NCI-H1417 (cell line): ENCODE data around the gene CFAP251.
"Not testable (repeated sequence)": the region's sequence is repeated elsewhere in the genome, so short reads cannot be mapped to it uniquely, and the experiment has no call there.

Experiments
- DNase-seq, 3 experiments: peaks; one replicate each; lab custom pipeline; 2025; lab: John Stamatoyannopoulos, UW

The CFAP251 gene

DNA sequence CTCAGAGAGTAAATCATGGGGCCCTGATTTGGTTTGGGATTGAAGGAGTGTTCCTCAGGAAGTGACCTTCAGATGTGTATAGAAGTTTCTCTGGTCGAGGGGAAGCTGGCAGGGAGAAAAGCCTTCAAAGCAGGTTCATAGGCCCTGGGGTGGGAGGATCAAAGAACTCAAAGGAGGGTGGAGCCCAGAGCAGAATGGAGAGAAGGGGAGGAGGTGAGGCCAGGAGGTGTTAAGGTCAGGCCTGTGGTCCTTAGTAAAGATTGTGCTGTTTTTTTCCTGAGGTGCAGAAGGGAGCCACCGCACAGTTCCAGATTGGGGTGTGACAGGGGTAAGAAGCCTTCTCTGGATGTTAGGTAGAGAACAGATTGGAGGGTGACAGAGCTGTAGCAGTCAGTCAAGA lies 9.7 kb upstream of the CFAP251 start:
- no peak for DNase-seq

DNA sequence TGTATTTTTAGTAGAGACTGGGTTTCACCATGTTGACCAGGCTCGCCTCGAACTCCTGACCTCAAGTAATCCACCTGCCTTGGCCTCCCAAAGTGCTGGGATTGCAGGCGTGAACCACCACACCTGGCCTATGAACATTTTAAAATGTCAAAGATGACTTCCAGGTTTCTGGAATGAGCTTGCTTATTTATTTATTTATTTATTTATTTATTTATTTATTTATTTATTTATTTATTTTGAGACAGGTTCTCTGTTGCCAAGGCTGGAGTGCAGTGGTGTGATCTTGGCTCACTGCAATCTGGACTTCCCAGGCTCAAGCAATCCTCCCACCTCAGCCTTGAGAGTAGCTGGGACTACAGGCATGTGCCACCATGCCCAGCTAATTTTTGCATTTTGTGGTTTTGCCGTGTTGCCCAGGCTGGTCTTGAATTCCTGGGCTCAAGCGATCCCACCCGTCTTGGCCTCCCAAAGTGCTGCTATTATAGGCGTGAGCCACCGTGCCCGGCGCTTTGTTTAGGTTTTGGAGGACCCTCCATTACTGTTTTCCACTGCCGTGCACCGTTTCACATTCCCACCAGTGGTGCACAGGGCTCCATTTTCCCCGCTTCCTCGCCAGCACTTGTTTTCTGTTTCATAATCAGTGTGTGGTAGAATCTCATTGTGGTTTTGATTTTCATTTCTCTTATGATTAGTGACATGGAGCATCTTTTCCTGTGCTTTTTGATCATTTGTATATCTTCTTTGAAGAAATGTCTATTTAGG lies 6.4 kb upstream of the CFAP251 start:
- DNase-seq: no peak

DNA sequence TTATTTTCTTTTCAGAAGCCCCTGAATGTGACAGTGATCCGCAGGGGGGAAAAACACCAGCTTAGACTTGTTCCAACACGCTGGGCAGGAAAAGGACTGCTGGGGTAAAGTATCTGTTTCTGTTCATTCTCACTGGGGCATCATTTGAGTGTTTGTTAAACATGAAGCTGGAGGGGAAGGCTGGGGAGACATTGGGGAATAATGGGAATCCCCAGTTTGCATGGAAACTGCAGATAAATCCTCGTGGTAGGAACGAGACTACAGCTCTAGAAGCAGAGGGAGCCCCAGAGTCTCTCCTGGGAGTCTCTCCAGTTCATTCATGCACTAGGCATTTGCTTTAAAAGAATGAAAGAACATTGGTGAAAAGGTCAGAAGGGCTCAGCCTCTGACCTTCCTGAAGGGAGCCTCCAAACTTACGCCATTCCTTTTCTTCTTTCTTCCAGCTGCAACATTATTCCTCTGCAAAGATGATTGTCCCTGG lies 2.5 kb upstream of the CFAP251 start:
- peak in 2 of 3 experiments; percentile 39 to 76 for DNase-seq

DNA sequence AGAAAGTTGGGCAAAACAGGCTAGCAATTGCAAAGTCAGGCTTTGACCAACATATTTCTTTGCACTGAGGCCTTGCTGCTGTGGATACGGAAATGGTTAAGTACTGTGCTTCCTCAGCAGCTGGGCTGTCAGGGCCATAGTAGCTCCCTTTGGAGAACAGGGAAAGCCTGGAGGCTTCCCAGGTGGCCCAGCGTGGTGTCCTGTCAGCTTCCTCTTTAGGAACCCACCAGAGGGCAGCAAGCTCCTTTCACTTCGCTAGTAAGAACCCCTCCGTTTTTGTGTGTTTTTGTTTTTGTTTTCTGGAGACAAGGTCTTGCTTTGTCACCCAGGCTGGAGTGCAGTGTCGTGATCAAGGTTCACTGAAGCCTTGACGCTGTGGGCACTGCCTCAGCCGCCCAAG lies 1.7 kb upstream of the CFAP251 start:
- DNase-seq: no peak

DNA sequence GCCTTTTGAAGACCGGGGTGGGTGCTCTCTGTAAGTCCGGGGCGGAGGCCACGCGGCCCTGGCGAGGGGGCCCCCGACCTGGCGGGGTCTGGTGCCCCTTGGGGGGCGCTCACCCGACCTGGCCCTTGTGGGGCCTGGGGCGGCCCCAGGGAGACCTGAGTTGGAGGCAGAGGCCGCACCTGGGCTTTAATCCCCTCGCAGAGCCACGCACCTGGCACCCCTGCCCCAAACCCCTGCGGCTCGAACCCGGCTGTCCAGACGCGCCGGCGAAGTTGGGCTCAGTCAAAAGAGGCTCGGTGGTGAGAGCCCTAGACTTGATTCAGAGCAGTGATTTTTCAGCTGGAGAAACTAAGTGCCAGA lies 267 bp downstream of the CFAP251 start:
- peak in 1 of 3 experiments; percentile 86 for DNase-seq

DNA sequence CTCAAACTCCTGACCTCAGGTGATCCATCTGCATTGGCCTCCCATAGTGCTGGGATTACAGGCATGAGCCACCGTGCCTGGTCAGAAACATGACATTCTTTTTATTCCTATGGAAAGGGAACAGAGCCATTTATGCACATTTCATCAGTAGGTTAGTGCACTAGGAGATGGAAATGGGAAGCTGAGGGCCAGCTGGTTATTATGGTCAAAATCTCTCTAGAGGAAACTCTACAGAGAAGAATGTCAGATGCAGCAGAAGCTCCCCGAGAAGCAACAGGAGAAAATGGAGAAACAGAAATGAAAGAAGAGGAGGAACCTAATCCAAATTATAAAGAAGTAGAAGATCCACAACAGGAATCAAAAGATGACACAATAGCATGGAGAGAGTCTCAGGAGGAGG lies 2.7 kb downstream of the CFAP251 start:
- DNase-seq: no peak

DNA sequence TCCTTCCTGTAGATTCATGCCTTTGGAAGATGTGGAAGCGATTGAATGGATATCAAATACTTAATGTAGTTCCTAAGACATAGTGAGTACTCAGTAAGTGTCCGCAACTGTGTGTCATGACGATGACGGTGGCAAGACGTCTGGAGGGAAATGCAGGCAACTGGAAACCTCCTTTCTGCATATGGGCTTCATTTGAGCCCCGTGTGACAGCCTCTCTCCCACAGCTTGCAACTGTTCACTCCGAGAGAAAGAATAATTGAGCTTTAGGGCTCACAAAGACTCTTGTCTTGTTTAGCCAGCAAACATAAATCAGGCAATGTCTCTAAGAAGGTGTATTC lies 6.9 kb downstream of the CFAP251 start:
- no peak for DNase-seq

DNA sequence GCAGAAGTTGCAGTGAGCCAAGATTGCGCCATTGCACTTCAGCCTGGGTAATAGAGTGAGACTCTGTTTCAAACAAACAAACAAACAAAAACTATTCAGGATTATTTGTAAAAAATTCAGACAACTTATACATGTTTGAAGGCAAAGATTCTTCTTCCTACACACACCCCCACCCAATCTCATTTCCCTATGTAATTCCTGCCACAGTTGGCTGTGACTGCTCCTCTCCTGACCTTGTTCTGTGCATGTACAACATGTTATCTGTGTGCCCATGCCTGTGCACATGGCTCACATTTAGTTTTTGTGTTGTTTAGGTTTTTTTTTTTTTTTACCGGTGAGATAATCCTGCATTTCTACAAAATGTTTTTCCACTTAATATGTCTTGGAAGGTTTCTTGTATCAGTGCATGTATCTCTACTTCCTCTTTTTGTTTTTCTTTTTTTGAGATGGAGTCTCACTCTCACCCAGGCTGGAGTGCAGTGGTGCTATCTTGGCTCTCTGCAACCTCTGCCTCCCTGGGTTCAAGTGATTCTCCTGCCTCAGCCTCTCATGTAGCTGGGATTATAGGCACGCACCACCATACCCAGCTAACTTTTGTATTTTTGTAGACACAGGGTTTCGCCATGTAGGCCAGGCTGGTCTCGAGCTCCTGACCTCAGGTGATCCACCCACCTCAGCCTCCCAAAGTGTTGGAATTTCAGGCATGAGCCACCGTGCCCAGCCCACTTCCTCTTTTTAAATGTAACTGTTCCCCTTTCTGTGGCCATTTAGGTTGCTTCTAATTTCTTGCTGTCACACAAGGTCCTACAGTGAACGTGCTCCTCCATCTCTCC lies 8.7 kb downstream of the CFAP251 start:
- DNase-seq: no peak

DNA sequence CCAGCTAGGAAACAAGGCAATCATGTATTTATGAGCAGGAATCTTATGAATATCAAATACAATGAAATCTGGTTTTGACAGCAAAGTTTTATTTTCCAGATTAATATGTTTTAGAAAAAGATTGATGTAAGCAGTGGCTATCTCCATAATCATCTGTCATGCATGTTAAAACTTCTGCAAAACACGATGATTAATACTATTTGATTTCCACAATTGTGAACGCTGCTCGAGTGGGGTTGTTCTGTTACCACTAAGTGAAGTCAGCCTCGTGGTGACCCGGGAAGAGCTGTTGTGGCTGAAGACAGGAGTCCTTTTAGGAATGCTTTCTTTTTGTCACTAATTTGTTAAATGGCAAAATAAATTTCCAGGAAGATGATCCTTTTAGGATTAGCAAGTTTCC lies 9.4 kb downstream of the CFAP251 start:
- no peak for DNase-seq

DNA sequence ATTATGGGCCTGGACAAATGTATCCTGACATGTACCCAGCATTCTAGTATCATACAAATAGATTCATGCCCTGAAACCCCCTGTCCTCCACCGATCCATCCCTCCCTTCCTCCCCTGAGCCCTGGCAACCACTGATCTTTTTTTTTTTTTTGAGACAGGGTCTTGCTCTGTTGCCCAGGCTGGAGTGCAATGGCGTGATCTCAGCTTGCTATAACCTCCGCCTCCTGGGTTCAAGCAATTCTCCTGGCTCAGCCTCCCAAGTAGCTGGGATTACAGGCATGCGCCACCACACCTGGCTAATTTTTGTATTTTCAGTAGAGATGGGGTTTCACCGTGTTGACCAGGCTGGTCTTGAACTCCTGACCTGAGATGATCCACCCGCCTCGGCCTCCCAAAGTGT lies 11.2 kb downstream of the CFAP251 start:
- not testable (repeated sequence) for DNase-seq

DNA sequence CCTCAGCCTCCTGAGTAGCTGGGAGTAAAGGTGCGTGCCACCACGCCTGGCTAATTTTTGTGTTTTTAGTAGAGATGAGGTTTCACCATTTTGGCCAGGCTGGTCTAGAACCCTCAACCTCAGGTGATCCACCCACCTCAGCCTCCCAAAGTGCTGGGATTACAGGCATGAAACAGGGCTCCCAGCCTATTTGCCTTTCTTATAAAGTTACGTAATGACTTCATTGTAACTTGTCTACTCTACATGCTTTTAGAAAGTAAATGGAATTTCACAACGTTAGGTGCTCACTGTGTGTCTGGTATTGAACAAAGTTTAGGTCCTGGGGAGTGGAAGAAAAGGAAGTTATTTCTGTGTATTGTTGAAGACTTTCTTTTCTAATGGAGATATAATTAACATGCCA lies 12.5 kb downstream of the CFAP251 start:
- no peak for DNase-seq

DNA sequence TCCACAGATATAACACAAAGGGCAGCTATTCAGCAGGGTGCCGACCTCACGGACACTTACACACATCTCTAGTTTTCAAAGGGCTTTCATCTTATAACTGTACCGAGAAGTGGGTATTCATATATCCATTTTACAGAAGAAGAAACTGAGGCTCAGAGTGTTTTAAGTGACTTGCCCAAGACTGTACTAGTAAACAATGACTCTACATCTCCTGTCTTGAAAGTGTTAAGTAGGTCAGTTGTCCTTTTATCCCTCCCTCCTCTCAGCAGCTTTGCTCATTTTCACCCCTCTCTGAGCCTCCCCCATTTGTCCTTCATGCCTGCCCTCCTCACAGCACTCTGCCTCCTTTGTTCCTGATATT lies 13.8 kb downstream of the CFAP251 start:
- DNase-seq: no peak

DNA sequence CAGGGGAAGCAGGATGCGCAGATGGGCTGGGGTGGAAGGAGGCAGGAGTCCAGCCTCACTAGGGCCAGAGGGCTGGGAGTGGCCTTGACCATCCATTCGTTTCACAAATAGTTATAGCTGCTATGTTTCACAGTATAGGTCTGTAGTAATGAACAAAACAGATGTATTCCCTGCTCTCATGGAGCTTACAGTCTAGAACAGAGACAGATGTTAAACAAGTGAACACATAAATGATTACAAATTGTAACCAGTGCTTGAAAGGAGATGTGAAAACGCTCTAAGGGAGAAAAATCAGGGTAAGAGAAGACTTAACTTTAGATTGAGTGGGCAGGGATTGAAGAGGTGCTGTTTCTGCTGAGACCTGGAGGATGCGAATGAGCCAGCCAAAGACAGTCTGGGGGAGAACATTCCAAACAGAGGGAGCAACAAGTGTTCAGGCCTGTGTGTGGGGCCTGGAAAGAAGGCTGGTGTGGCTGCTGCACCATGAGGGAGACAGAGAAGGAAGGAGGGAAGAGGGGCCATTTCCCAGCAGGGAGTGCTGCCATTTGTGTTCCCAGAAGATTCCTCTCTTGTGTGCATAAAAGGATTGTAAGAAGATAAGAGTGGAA lies 14.6 kb downstream of the CFAP251 start:
- DNase-seq: no peak

DNA sequence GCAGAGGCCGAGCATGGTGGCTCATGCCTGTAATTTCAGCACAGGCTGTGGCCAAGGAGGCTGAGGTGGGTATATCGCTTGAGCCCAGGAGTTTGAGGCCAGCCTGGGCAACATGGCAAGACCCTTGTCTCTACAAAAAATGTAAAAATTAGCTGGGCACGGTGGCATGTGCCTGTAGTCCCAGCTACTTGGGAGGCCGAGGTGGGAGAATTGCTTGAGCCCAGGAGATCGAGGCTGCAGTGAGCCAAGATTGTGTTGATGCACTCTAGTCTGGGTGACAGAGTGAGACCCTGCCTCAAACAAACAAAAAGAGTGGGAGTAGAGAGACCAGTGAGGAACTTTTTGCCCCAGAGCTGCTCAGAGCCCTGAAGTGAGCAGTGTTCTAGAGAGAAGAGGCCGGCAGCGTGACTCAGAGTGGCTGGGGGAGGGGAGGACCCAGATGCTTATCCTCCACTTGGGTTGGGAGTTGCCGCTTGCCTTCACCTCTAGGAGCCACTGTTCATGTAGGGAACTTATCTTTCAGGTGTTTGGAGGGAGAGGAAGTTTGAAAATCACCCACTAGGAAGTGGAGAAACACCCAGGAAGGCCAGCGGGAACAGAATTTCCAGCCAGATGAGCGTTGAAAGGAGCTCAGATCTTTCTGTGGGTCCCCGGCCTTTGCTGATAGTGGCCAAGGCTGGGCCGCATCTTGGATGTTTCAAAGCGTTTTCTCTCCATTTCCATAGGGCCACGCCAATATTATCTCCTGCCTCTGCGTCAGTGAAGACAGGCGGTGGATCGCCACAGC lies 15.3 kb downstream of the CFAP251 start:
- DNase-seq: no peak

DNA sequence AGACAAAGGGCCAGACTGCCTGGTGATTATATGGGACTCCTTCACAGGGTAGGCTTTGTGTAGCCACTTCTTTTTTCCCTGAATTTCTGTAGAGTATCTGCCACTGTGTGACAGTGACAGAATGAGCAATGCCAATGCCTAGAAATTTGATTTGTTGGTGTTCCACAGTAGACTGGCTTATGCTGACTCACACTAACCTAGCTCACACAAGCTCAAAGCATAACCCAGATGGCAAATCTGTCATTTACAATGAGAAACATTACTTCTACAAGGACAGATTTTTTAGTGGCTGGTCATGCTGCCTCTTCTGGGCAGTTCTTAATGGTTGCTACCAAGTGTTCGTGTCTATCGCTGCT lies 15.9 kb downstream of the CFAP251 start:
- DNase-seq: no peak

DNA sequence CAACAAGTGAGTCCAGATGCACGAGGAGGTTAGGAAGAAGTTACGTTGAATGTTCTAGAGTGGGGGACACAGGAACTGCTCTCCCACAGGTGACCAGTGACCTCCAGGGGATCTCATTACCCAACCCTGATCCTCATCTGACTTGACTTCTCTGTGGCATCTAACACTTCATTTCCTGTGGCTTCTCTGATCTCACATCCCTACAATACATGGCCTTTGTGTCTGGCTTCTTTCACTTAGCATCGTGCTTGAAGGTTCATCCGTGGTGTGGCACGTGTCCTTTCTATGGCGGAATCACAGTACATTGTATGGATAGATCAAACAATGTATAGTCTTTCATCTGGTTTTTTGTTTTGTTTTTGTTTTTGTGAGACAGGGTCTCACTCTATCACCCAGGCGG lies 19.3 kb downstream of the CFAP251 start:
- DNase-seq: no peak

DNA sequence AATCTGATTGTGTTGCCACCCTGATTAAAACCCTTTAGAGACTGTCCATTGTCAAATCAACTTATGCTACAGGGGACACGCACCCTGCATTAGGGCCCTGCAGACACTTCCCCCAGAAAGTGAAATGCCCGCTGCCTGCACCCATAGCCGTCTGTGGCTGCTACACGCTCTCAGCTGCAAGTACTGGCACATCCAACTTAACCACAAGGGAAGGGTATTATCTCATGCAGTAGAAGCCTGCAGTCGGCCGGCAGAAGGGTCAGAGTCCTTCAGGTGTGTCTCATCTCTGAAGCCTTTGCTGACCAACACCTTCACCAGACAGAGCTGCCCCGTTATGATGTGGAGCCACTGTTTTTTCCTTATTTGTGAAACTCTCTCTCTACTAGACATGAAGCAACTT lies 20.8 kb downstream of the CFAP251 start:
- no peak for DNase-seq

DNA sequence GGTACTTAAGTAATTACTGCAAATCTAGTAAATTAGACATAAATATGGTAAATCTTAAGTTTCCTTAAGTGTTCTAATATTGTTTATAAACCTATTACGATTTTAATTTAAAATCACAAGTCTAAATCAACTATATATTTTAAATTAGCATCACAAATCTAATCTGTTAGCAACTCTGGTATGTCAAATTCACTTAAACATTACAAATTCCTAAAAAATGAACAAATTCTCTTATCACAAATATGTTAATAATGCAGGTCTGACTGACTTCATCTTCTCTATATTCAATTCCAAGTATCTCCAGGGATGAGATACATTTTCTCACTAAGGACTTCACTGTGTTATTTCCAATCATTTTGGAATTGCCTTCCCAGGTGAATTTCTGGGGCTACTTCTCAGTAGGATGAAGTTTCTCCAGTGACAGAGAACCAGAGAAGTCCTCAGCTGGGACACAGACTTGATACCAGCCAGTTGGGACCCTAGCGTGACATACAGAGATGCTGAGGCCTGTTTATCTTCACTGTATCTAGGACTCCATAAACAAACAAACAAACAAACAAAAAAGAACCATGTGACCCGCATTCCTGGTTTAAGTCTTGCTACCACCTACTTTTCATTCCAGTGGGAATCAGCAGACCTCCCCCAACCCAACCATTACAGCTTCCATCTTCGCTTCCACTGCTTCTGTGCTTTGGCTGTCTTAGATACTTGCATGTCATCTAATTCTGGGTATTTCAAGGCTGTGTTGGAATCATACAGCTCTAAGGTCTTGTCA lies 21.8 kb downstream of the CFAP251 start:
- DNase-seq: no peak

DNA sequence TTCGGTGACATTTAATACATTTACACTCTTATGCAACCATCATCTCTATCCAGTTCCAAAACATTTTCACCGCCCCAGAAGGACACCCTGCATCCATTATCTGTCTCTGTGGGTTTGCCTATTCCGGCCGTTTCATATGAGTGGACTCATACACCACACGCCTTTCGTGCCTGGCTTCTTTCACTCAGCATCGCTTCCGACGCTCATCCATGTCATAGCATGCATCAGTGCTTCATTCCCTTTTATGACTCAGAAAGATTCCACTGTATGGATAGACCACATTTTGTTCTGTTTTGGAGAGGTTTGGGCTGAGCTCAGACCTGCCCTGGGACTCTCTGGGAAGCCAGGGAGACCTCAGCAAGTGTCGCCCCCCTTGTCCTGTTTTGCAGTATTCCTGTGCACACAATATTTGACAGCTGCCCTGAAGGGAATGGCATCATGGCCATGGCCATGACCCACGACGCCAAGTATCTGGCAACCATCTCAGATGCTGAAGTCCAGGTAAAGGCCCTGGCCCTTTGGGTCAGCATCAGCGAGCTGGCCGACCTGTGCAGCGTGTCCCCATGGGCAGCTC lies 23.8 kb downstream of the CFAP251 start:
- no peak for DNase-seq

DNA sequence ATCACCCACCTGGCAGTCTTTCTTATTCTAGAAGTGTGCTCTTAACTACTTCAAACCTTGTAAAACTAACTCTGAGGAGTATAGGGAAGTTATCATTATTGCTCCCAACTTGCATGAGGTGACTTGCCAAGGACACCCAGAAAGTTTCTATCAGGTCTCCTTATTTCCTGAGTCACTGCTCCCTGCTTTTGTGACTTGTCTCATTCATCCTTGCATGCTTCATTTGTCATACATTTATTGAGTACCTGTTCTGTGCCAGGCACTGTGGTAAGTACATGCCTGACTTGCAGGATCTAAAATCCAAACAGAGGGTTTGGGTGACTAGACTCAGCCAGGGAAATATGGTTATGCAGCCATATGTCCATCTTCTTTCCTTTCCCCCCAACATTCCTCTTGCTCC lies 25.5 kb downstream of the CFAP251 start:
- no peak for DNase-seq

DNA sequence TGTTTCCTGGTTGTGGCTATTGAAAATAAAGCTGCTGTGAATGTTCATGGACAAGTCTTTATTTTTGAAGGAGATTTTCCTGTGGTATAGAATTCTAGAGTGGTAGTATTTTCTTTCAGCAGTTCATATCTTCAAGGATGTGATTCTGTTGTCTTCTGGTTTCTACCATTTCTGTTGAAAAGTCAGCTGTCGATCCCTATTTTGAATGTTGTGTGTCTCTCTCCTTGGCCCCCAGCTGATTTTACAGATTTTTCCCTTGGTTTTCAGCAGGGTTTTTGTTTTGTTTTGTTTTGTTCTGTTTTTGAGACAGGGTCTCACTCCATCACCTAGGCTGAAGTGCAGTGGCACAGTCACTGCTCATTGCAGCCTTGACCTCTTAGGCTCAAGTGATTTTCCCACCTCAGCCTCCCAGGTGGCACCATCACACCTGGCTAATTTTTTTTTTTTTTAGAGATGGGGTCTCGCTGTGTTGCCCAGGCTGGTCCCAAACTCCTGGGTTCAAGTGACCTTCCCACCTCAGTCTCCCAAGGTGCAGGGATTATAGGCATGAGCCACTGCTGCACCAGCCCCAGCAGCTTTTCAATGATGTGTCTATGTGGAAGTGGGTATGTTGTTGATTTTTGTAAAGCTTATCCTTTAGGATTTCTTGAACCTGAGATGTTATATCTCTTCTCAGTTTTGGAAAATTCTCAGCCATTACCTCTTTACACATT lies 28.1 kb downstream of the CFAP251 start:
- DNase-seq: no peak
